MCF 10A (cell line): ENCODE data around the gene SHC3. TPM values are rescaled to one million over a fixed set of nuclear protein-coding genes. Genes with fewer than 3 reads are reported as not detected.

Source experiments
- BruUV-seq: library from RNA; stranded (reverse); fragments of 400-500 nt; replicated peaks from 2 replicates; lab custom pipeline; 2021; lab: Mats Ljungman, UMichigan
- CTCF ChIA-PET: fragments of 300-600 bp; sonication (Branson Sonifier 250); formaldehyde crosslinking; extraction: SDS; loops from one replicate; lab custom pipeline; 2021; ENCODE audit warnings: antibody characterized with exemption, inconsistent platforms; lab: Yijun Ruan, JAX
- POLR2A ChIA-PET: fragments of 300-600, 350-650 bp; sonication (Branson Sonifier 250); formaldehyde crosslinking; extraction: SDS; loops from one replicate; lab custom pipeline; 2020; ENCODE audit warnings: antibody characterized with exemption, inconsistent platforms; lab: Yijun Ruan, JAX
- DNase-seq: peaks from one replicate; pipeline ENCODE4 v3.0.0-alpha.2; 2018; ENCODE audit not compliant: unreplicated experiment
- H3K27ac Mint-ChIP-seq: one replicate; pipeline ENCODE4 v1.8.0; 2022; ENCODE audit warnings: mild to moderate bottlenecking, low read depth, mixed read lengths; ENCODE audit not compliant: unreplicated experiment
- H3K27me3 Mint-ChIP-seq: one replicate; pipeline ENCODE4 v1.8.0; 2022; ENCODE audit warnings: mixed read lengths; ENCODE audit not compliant: insufficient read depth, unreplicated experiment
- H3K36me3 Mint-ChIP-seq: one replicate; pipeline ENCODE4 v1.8.0; 2022; ENCODE audit warnings: mild to moderate bottlenecking, moderate library complexity, mixed read lengths; ENCODE audit not compliant: insufficient read depth, unreplicated experiment
- H3K4me1 Mint-ChIP-seq: one replicate; pipeline ENCODE4 v1.8.0; 2022; ENCODE audit warnings: mixed read lengths; ENCODE audit not compliant: insufficient read depth, unreplicated experiment
- H3K4me3 Mint-ChIP-seq: one replicate; pipeline ENCODE4 v1.8.0; 2022; ENCODE audit warnings: mild to moderate bottlenecking, moderate library complexity, mixed read lengths; ENCODE audit not compliant: unreplicated experiment
- H3K9me3 Mint-ChIP-seq: one replicate; pipeline ENCODE4 v1.8.0; 2022; ENCODE audit warnings: mixed read lengths; ENCODE audit not compliant: unreplicated experiment
- intact Hi-C: fragments of 100-400 bp; cut with micrococcal nuclease; formaldehyde crosslinking; loops from 2 replicates; pipeline ENCODE4 v1.14.1; 2022
- total RNA-seq: library from RNA; stranded (reverse); gene quantifications from 2 replicates; pipeline ENCODE4 v1.2.3, GENCODE V29; 2022
- TF ChIP-seq, protein P1 (sequence below): fragments of 200-600 bp; IDR thresholded peaks from one replicate; pipeline ENCODE4 v1.8.0; 2022; ENCODE audit warnings: antibody characterized with exemption, mild to moderate bottlenecking; ENCODE audit not compliant: unreplicated experiment

Gene SHC3
- total RNA-seq, 1 experiment from 2014 or later = 0.02 TPM

DNA sequence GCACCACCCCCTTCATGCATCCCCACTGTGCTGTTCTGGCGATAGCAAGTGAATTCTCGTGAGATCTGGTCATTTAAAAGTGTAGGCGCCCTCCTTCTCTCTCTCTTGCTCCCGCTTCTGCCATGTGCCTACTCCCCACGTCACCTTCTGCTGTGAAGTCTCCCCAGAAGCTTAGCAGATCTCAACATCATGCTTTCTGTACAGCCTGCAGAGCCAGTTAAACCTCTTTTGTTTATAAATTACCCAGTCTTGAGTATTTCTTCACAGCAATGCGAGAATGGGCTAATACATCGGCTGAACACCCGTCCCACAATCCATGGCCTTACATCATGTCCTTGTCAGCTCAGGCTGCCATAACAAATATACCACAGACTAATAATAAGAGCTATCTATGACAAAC, 17.4 kb downstream of the SHC3 start:
- TF ChIP-seq, protein P1, sequence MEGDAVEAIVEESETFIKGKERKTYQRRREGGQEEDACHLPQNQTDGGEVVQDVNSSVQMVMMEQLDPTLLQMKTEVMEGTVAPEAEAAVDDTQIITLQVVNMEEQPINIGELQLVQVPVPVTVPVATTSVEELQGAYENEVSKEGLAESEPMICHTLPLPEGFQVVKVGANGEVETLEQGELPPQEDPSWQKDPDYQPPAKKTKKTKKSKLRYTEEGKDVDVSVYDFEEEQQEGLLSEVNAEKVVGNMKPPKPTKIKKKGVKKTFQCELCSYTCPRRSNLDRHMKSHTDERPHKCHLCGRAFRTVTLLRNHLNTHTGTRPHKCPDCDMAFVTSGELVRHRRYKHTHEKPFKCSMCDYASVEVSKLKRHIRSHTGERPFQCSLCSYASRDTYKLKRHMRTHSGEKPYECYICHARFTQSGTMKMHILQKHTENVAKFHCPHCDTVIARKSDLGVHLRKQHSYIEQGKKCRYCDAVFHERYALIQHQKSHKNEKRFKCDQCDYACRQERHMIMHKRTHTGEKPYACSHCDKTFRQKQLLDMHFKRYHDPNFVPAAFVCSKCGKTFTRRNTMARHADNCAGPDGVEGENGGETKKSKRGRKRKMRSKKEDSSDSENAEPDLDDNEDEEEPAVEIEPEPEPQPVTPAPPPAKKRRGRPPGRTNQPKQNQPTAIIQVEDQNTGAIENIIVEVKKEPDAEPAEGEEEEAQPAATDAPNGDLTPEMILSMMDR = no peak
- ChIA-PET CTCF (no interaction called here), POLR2A (no interaction called here)
- no peaks in the 10 kb centered on the region for H3K9me3 Mint-ChIP-seq
- H3K27me3 Mint-ChIP-seq = no peaks in the 10 kb centered on the region
- no TSS peak for BruUV-seq
- intact Hi-C loops = no loop called here
- no peak for DNase-seq
- no peak overlapping the region for H3K4me3 Mint-ChIP-seq
- no peaks in the 10 kb centered on the region for H3K4me1 Mint-ChIP-seq
- no peaks in the 10 kb centered on the region for H3K36me3 Mint-ChIP-seq
- no peak overlapping the region for H3K27ac Mint-ChIP-seq

DNA sequence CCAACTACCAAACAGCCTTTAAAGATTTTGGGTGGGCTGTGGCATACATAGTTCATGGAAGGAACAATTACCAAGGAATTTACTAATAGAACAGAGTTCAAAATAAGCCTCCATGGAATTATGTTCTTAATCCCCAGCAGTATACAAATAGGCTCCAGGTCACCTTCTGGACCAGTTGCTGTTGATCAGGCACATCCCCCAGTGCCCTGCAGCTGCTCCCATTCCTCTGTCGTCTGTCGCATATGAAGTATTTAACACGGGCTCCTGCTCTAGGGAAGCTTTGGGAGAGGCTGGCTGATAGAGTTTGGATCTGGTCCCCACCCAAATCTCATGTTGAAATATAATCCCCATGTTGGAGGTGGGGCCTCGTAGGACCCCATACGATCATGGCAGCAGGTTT, 17.8 kb downstream of the SHC3 start:
- intact Hi-C loops = no loop called here
- DNase-seq = no peak
- TF ChIP-seq, protein P1 = no peak
- Mint-ChIP-seq H3K36me3 (no peaks in the 10 kb centered on the region), H3K9me3 (no peaks in the 10 kb centered on the region), H3K4me1 (no peaks in the 10 kb centered on the region), H3K27ac (no peak overlapping the region), H3K27me3 (no peaks in the 10 kb centered on the region), H3K4me3 (no peak overlapping the region)
- POLR2A ChIA-PET = no interaction called here
- CTCF ChIA-PET = no interaction called here
- no TSS peak for BruUV-seq

DNA sequence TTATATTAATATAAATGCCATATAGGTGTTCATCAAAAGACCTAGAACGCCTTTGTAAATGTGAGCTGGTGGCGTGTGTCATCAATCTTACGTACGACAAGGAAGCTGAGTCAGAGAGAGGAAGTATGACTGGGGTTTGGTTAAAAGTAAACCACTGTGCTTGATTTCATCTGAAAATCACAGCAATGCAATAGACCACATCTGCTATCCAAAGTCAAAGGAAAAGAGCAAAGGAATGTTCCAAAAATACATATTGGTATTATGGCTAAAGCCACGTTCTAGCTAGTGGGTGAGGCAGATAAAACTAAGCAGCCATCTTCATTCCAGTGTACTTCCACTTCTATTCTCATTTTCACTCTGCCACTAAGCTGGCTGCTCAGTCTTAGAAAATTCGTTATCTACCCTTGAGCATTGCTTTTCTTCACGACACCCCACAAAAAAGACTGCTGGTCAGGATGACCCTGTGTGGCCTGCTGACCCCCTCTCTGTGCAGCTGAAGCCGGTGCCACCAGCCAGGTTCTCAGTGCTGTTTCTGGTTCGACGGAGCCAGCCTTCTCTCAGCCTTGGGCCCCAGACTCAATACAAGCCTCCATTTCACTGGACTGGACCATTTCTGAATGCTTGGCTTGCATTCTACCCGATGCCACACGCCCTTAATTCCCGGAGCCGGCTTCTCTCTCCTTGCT, 23.8 kb downstream of the SHC3 start:
- H3K36me3 Mint-ChIP-seq = no peaks in the 10 kb centered on the region
- H3K9me3 Mint-ChIP-seq = no peaks in the 10 kb centered on the region
- ChIA-PET POLR2A (interaction anchor here (1.2 to 3.0 kb wide), 3 partner anchors 11 to 25 kb away, joined by 3 to 12 read pairs (median 5); no protein-coding TSS in a partner anchor), CTCF (interaction anchor here (1.1 to 1.5 kb wide), 2 partner anchors 11 to 18 kb away, joined by 3 to 4 read pairs; no protein-coding TSS in a partner anchor)
- no peaks in the 10 kb centered on the region for H3K27me3 Mint-ChIP-seq
- TF ChIP-seq, protein P1 = no peak
- no peak overlapping the region for H3K4me3 Mint-ChIP-seq
- H3K4me1 Mint-ChIP-seq = peaks cover 22% of the 10 kb centered on the region
- peak overlapping the region; percentile 32 for H3K27ac Mint-ChIP-seq
- intact Hi-C loops = loop anchor here (1.0 kb wide), 1 partner anchor 26 kb away; no protein-coding TSS in a partner anchor
- BruUV-seq = no TSS peak
- peak; percentile 81 for DNase-seq

DNA sequence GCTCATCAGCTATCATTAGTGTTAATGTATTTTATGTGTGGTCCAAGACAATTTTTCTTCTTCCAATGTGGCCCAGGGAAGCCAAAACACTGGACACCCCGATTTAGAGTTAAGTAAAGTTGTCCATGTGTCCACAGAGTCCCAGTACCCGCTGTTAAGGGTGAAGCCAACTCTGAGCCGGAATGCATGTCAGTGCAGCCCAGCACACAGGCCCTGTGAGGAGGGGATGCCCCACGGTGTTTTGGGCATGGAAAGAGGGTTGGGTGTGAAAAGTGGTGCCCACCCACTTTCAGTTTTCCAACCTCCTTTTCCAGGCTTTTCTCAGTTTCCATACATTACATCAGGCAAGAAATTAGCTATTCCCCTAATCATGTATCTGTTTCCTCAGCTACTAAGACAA, 24.4 kb downstream of the SHC3 start:
- CTCF ChIA-PET = interaction anchor here (1.1 to 1.5 kb wide), 3 partner anchors 10 to 1205 kb away, joined by 3 to 4 read pairs (median 3); no protein-coding TSS in a partner anchor
- H3K4me1 Mint-ChIP-seq = peaks cover 22% of the 10 kb centered on the region
- POLR2A ChIA-PET = interaction anchor here (0.6 to 3.0 kb wide), 4 partner anchors 10 to 767 kb away, joined by 3 to 12 read pairs (median 4); no protein-coding TSS in a partner anchor

More for the DNA sequence above, 24.4 kb downstream of the SHC3 start:
- H3K27me3 Mint-ChIP-seq = no peaks in the 10 kb centered on the region
- no peak for DNase-seq
- no peak overlapping the region for H3K4me3 Mint-ChIP-seq
- peak overlapping the region; percentile 32 for H3K27ac Mint-ChIP-seq
- no peaks in the 10 kb centered on the region for H3K9me3 Mint-ChIP-seq
- BruUV-seq = TSS peak; percentile 91
- TF ChIP-seq, protein P1 = no peak
- no peaks in the 10 kb centered on the region for H3K36me3 Mint-ChIP-seq
- intact Hi-C loops = loop anchor here (1.0 kb wide), 1 partner anchor 26 kb away; no protein-coding TSS in a partner anchor
